WTC11 (cell line): ENCODE measurements around the gene ZFHX3. TPM values are rescaled to one million over a fixed set of nuclear protein-coding genes. Genes with fewer than 3 reads are reported as not detected.
A peak's percentile ranks its signal among the peaks of the same experiment; 100 is the strongest.

Experiments used
- ATAC-seq: fragments of 200-7000 bp; cut with Tn5 transposase; 2 replicates; pipeline ENCODE4 v1.10.0; 2021; ENCODE audit warnings: mild to moderate bottlenecking, moderate library complexity
- CTCF ChIA-PET: fragments of 300-600 bp; sonication (Branson Sonifier 250); formaldehyde crosslinking; loops from one replicate; lab custom pipeline; 2021; ENCODE audit warnings: antibody characterized with exemption; lab: Charles Lee
- POLR2A ChIA-PET: fragments of 350-600 bp; sonication (Branson Sonifier 250); formaldehyde crosslinking; loops from one replicate; lab custom pipeline; 2021; ENCODE audit warnings: antibody characterized with exemption; lab: Charles Lee
- DNase-seq: peaks from one replicate; pipeline ENCODE4 v3.0.0; 2021; ENCODE audit warnings: low spot score
- H3K27ac Mint-ChIP-seq: 2 replicates; pipeline ENCODE4 v1.8.0; 2021; ENCODE audit warnings: mixed read lengths
- H3K27me3 Mint-ChIP-seq: 2 replicates; pipeline ENCODE4 v1.8.0; 2021; ENCODE audit warnings: low read depth, mild to moderate bottlenecking, moderate library complexity, mixed read lengths
- H3K36me3 Mint-ChIP-seq: 2 replicates; pipeline ENCODE4 v1.8.0; 2021; ENCODE audit warnings: mixed read lengths
- H3K4me1 Mint-ChIP-seq: 2 replicates; pipeline ENCODE4 v1.8.0; 2022; ENCODE audit warnings: mixed read lengths
- H3K4me3 Mint-ChIP-seq: 2 replicates; pipeline ENCODE4 v1.8.0; 2021; ENCODE audit warnings: mild to moderate bottlenecking, moderate library complexity, mixed read lengths
- H3K9me3 Mint-ChIP-seq: 2 replicates; pipeline ENCODE4 v1.8.0; 2021; ENCODE audit warnings: mixed read lengths
- CTCF ChIP-seq: fragments of 200-600 bp; IDR thresholded peaks from 2 replicates; pipeline ENCODE4 v1.8.0; 2022; ENCODE audit warnings: antibody characterized with exemption
- FOXJ3 ChIP-seq: sonication (generic); formaldehyde crosslinking; IDR thresholded peaks from 2 replicates; pipeline ENCODE4 v1.9.0; 2021; ENCODE audit warnings: missing genetic modification reagents, mild to moderate bottlenecking, borderline replicate concordance
- FOXP1 ChIP-seq: sonication (generic); formaldehyde crosslinking; IDR thresholded peaks from 2 replicates; pipeline ENCODE4 v1.8.0; 2022; ENCODE audit warnings: missing genetic modification reagents, mild to moderate bottlenecking, moderate library complexity, borderline replicate concordance
- FOXP4 ChIP-seq: sonication (generic); formaldehyde crosslinking; IDR thresholded peaks from 2 replicates; pipeline ENCODE4 v1.8.0; 2022; ENCODE audit warnings: mild to moderate bottlenecking, missing genetic modification reagents
- GABPB1 ChIP-seq: sonication (generic); formaldehyde crosslinking; IDR thresholded peaks from 2 replicates; pipeline ENCODE4 v1.8.1; 2023; ENCODE audit warnings: mild to moderate bottlenecking, missing genetic modification reagents
- GTF2I ChIP-seq: fragments of 250-450 bp; sonication (Bioruptor Pico); conservative IDR thresholded peaks from 2 replicates; pipeline ENCODE4 v1.4.0; 2021; ENCODE audit warnings: mild to moderate bottlenecking
- HMGA2 ChIP-seq: fragments of 250-450 bp; sonication (Bioruptor Pico); IDR thresholded peaks from 2 replicates; pipeline ENCODE4 v1.4.0; 2021; ENCODE audit warnings: mild to moderate bottlenecking, moderate library complexity
- NFYB ChIP-seq: sonication (generic); formaldehyde crosslinking; conservative IDR thresholded peaks from 2 replicates; pipeline ENCODE4 v1.8.0; 2022; ENCODE audit warnings: low read depth, missing genetic modification reagents
- PRDM15 ChIP-seq: sonication (generic); formaldehyde crosslinking; IDR thresholded peaks from 2 replicates; pipeline ENCODE4 v1.8.0; 2022; ENCODE audit warnings: missing genetic modification reagents
- PREB ChIP-seq: sonication (generic); formaldehyde crosslinking; IDR thresholded peaks from 2 replicates; pipeline ENCODE4 v1.8.1; 2022; ENCODE audit warnings: mild to moderate bottlenecking, missing genetic modification reagents, moderate library complexity, borderline replicate concordance
- SP1 ChIP-seq: sonication (generic); formaldehyde crosslinking; conservative IDR thresholded peaks from 2 replicates; pipeline ENCODE4 v1.8.1; 2022; ENCODE audit warnings: missing genetic modification reagents
- ZNF263 ChIP-seq: sonication (generic); formaldehyde crosslinking; IDR thresholded peaks from 2 replicates; pipeline ENCODE4 v1.8.1; 2022; ENCODE audit warnings: low read depth, mild to moderate bottlenecking, moderate library complexity, missing genetic modification reagents
- ZNF317 ChIP-seq: sonication (generic); formaldehyde crosslinking; IDR thresholded peaks from 2 replicates; pipeline ENCODE4 v1.8.1; 2023; ENCODE audit warnings: low read depth, mild to moderate bottlenecking, moderate library complexity, missing genetic modification reagents, borderline replicate concordance
- ZNF532 ChIP-seq: fragments of 250-450 bp; sonication (Bioruptor Pico); IDR thresholded peaks from 2 replicates; pipeline ENCODE4 v1.9.0; 2021; ENCODE audit warnings: mild to moderate bottlenecking, borderline replicate concordance
- total RNA-seq: library from RNA; stranded (reverse); gene quantifications from 3 replicates; pipeline ENCODE4 v1.2.3, GENCODE V29; 2021
- TF ChIP-seq, protein P1 (sequence below): sonication (generic); formaldehyde crosslinking; IDR thresholded peaks from 2 replicates; pipeline ENCODE4 v1.8.1; 2023; ENCODE audit warnings: mild to moderate bottlenecking, missing genetic modification reagents, moderate library complexity
- TF ChIP-seq, protein P2 (sequence below): sonication (generic); formaldehyde crosslinking; conservative IDR thresholded peaks from 2 replicates; pipeline ENCODE4 v1.8.1; 2023; ENCODE audit warnings: mild to moderate bottlenecking, low read depth, missing genetic modification reagents, moderate library complexity
- TF ChIP-seq, protein P3 (sequence below): sonication (generic); formaldehyde crosslinking; IDR thresholded peaks from 2 replicates; pipeline ENCODE4 v1.8.1; 2023; ENCODE audit warnings: mild to moderate bottlenecking, missing genetic modification reagents

The ZFHX3 gene
- total RNA-seq, 1 experiment from 2014 or later = 5.7 TPM

DNA sequence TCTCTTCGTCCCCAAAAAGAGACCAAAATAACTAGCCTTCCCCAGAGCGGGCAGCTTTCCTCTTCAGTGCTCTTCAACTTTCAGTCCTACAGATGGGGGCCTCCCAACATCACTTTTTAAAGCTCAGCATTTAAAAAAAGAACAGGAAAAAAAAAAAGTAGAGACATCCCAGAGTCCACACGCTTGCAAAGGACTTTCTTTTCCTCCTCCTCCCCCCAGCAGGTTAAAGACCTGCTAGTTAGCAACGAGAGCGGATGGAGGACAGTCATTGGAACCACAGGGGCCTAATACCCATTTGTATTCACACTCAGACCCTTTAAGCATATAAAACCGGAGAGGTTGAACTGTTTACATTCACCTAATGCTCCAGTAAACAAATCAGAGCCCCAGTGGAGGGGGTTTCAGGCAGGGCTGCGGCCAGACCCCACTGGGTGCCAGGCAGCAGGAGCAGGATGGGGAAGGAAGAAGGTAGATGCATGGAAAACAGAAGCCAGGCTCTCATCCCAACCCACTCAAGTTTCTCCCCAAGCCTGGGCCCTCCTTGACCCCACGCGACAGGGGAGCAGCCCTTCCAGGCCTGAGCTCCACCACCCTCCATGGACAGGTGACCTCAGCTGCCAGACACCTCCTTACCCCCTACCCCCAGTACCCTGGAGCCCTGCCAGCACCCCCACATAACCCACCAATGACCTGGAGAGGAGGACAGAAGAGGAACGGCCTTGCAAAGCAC is 15.2 kb downstream of the ZFHX3 start:
- CTCF ChIA-PET = interaction anchor here (0.7 to 1.7 kb wide), 6 partner anchors 12 to 526 kb away, joined by 3 to 6 read pairs (median 4); no protein-coding TSS in a partner anchor
- H3K9me3 Mint-ChIP-seq = no peaks in the 10 kb centered on the region
- POLR2A ChIA-PET = no interaction called here
- H3K4me3 Mint-ChIP-seq = no peak overlapping the region; the same call in 1 of the 2 replicates
- H3K36me3 Mint-ChIP-seq = no peaks in the 10 kb centered on the region
- DNase-seq (no peak), ATAC-seq (peak; percentile 33)
- H3K27me3 Mint-ChIP-seq = peaks cover 100% of the 10 kb centered on the region
- H3K4me1 Mint-ChIP-seq = peaks cover 66% of the 10 kb centered on the region
- no peak overlapping the region for H3K27ac Mint-ChIP-seq
- TF ChIP-seq FOXP4 (CRISPR knock-in tag) (peak; percentile 78; the same call in 1 of the 2 replicates), FOXP1 (CRISPR knock-in tag) (no peak), ZNF317 (no peak), NFYB (no peak), PRDM15 (CRISPR knock-in tag) (no peak), CTCF (no peak), PREB (CRISPR knock-in tag) (0 out of 2 replicates have a peak, but pooled peaks have one; percentile 41), FOXJ3 (CRISPR knock-in tag) (no peak), ZNF532 (CRISPR knock-in tag) (no peak), GTF2I (CRISPR knock-in tag) (no peak), HMGA2 (CRISPR knock-in tag) (no peak), SP1 (0 out of 2 replicates have a peak, but pooled peaks have one; percentile 25), ZNF263 (CRISPR knock-in tag) (no peak), GABPB1 (no peak)
- TF ChIP-seq, protein P1, sequence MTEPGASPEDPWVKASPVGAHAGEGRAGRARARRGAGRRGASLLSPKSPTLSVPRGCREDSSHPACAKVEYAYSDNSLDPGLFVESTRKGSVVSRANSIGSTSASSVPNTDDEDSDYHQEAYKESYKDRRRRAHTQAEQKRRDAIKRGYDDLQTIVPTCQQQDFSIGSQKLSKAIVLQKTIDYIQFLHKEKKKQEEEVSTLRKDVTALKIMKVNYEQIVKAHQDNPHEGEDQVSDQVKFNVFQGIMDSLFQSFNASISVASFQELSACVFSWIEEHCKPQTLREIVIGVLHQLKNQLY (CRISPR knock-in tag) = no peak
- TF ChIP-seq, protein P2, sequence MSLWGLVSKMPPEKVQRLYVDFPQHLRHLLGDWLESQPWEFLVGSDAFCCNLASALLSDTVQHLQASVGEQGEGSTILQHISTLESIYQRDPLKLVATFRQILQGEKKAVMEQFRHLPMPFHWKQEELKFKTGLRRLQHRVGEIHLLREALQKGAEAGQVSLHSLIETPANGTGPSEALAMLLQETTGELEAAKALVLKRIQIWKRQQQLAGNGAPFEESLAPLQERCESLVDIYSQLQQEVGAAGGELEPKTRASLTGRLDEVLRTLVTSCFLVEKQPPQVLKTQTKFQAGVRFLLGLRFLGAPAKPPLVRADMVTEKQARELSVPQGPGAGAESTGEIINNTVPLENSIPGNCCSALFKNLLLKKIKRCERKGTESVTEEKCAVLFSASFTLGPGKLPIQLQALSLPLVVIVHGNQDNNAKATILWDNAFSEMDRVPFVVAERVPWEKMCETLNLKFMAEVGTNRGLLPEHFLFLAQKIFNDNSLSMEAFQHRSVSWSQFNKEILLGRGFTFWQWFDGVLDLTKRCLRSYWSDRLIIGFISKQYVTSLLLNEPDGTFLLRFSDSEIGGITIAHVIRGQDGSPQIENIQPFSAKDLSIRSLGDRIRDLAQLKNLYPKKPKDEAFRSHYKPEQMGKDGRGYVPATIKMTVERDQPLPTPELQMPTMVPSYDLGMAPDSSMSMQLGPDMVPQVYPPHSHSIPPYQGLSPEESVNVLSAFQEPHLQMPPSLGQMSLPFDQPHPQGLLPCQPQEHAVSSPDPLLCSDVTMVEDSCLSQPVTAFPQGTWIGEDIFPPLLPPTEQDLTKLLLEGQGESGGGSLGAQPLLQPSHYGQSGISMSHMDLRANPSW (CRISPR knock-in tag) = no peak
- TF ChIP-seq, protein P3, sequence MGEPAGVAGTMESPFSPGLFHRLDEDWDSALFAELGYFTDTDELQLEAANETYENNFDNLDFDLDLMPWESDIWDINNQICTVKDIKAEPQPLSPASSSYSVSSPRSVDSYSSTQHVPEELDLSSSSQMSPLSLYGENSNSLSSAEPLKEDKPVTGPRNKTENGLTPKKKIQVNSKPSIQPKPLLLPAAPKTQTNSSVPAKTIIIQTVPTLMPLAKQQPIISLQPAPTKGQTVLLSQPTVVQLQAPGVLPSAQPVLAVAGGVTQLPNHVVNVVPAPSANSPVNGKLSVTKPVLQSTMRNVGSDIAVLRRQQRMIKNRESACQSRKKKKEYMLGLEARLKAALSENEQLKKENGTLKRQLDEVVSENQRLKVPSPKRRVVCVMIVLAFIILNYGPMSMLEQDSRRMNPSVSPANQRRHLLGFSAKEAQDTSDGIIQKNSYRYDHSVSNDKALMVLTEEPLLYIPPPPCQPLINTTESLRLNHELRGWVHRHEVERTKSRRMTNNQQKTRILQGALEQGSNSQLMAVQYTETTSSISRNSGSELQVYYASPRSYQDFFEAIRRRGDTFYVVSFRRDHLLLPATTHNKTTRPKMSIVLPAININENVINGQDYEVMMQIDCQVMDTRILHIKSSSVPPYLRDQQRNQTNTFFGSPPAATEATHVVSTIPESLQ (CRISPR knock-in tag) = no peak
